ENCODE data around the gene ACADSB.

ACADSB gene

GRCh38 chr10:123008355-123009104 lies at the start of gene ACADSB, which contains the start of gene IKZF5:
ACADSB (plus strand) TSS chr10:123009006; CDS start chr10:123009030, 24 bp downstream.
IKZF5 (minus strand) TSS chr10:123008795; CDS start chr10:122998625, 10,170 bp downstream.
- H3K27ac ChIP-seq = peak within 1 kb of the TSS; percentile 75
- no peak for TF ChIP-seq CTCF (conservative IDR thresholded peaks at IDR 0.05; ENCODE audit: low read depth)
- CTCF ChIA-PET = interaction anchor here (0.7 to 1.9 kb wide), 5 partner anchors 13 to 121 kb away, joined by 3 to 7 read pairs (median 5); partner anchors contain the start of gene PSTK
- DNase-seq (ENCODE audit: low spot score) = peak; percentile 100
- POLR2A ChIA-PET (ENCODE audit: low non-redundant PET) = interaction anchor here (0.8 kb wide), 1 partner anchor 9 kb away, joined by 5 read pairs; no protein-coding TSS in a partner anchor

GRCh38 chr10:122962405-122962804 lies 46.4 kb upstream of the ACADSB start:
- TF ChIP-seq CTCF (conservative IDR thresholded peaks at IDR 0.05; ENCODE audit: low read depth) = no peak
- ChIA-PET CTCF (no interaction called here), POLR2A (ENCODE audit: low non-redundant PET) (interaction anchor here (0.7 kb wide), 1 partner anchor 198 kb away, joined by 3 read pairs; no protein-coding TSS in a partner anchor)
- H3K27ac ChIP-seq = no peak overlapping the region
- no peak for DNase-seq (ENCODE audit: low spot score)

GRCh38 chr10:122966879-122967278 lies 41.9 kb upstream of the ACADSB start:
- CTCF ChIA-PET = no interaction called here
- H3K27ac ChIP-seq = no peak overlapping the region
- no peak for TF ChIP-seq CTCF (conservative IDR thresholded peaks at IDR 0.05; ENCODE audit: low read depth)
- POLR2A ChIA-PET (ENCODE audit: low non-redundant PET) = no interaction called here
- DNase-seq (ENCODE audit: low spot score) = no peak

GRCh38 chr10:122968698-122969097 lies 40.1 kb upstream of the ACADSB start:
- no peak for TF ChIP-seq CTCF (conservative IDR thresholded peaks at IDR 0.05; ENCODE audit: low read depth)
- POLR2A ChIA-PET (ENCODE audit: low non-redundant PET) = no interaction called here
- DNase-seq (ENCODE audit: low spot score) = no peak
- CTCF ChIA-PET = no interaction called here
- no peak overlapping the region for H3K27ac ChIP-seq

- CTCF ChIA-PET = no interaction called here
- no peak overlapping the region for H3K27ac ChIP-seq
- POLR2A ChIA-PET (ENCODE audit: low non-redundant PET) = no interaction called here
- TF ChIP-seq CTCF (conservative IDR thresholded peaks at IDR 0.05; ENCODE audit: low read depth) = no peak
- no peak for DNase-seq (ENCODE audit: low spot score)
Measured at GRCh38 chr10:122974023-122974422, 34.8 kb upstream of the ACADSB start.

GRCh38 chr10:122974543-122975064 lies 34.2 kb upstream of the ACADSB start:
- ChIA-PET POLR2A (ENCODE audit: low non-redundant PET) (no interaction called here), CTCF (no interaction called here)
- DNase-seq (ENCODE audit: low spot score) = no peak
- no peak for TF ChIP-seq CTCF (conservative IDR thresholded peaks at IDR 0.05; ENCODE audit: low read depth)
- H3K27ac ChIP-seq = no peak overlapping the region
